ENCODE data around the gene SLC29A4. TPM values are rescaled to one million over a fixed set of nuclear protein-coding genes. Genes with fewer than 3 reads are reported as not detected.

SLC29A4 gene
- total and polyA plus RNA-seq, 2 of the 13 experiments (the other 11 are each of a cell fraction or from before 2014, with no cell fraction given) = 29.7 to 31.7 TPM

GRCh38 chr7:5337047-5337446 lies 54.3 kb downstream of the SLC29A4 start (continued):
- TF ChIP-seq SMC3 (IDR thresholded peaks at IDR 0.05; ENCODE audit: low read length) = no peak

- Histone ChIP-seq H3K9ac (ENCODE audit: insufficient read depth, low read depth, low read length) (no peak overlapping the region), H3K27me3 (ENCODE audit: control insufficient read depth in 1 of 2, insufficient read depth in 2 of 2, low read length in 2 of 2) (no peaks in the 10 kb centered on the region), H3K9me3 (ENCODE audit: low read length) (no peaks in the 10 kb centered on the region), H3K4me1 (ENCODE audit: insufficient read depth, low read length) (no peaks in the 10 kb centered on the region), H3K4me2 (ENCODE audit: low read depth, low read length) (no peak overlapping the region), H2AFZ (ENCODE audit: low read length) (no peak overlapping the region), H3K79me2 (ENCODE audit: insufficient read depth, low read length) (no peaks in the 10 kb centered on the region), H4K20me1 (ENCODE audit: insufficient read depth, low read length) (no peaks in the 10 kb centered on the region), H3K36me3 (replicated peaks in 1 of 2; ENCODE audit: control insufficient read depth in 1 of 2, insufficient read depth in 2 of 2, low read length in 2 of 2) (peaks cover 15 to 54% of the 10 kb centered on the region in 2 experiments), H3K27ac (ENCODE audit: extremely low read length, insufficient read depth, low read length) (no peak overlapping the region), H3K4me3 (replicated peaks in 1 of 3; ENCODE audit: insufficient read depth in 1 of 3, low read depth in 2 of 3, low read length in 3 of 3) (no peak overlapping the region)
- intact Hi-C loops (cut with micrococcal nuclease; ENCODE audit: unreplicated experiment) (no loop called here), in situ Hi-C loops (cut with HindIII; ENCODE audit: extremely low pct_ligation_motif_present, low pct_unique_long_range_greater_than_20kb) (no loop called here)
- FAIRE-seq = no peak
- CTCF ChIA-PET (ENCODE audit: low intra/inter-chr PET ratio, low total read pairs) = no interaction called here
- POLR2A ChIA-PET = no interaction called here
- WGBS (ENCODE audit: low lambda C conversion rate) = 96% methylated on average over 2 of the region's 2 CpGs
- no peak for DNase-seq (ENCODE audit: low spot score)
- TF ChIP-seq ZNF343 (CRISPR knock-in tag; IDR thresholded peaks at IDR 0.05) (no peak), MTF1 (CRISPR knock-in tag; IDR thresholded peaks at IDR 0.05) (no peak), REST (IDR thresholded peaks at IDR 0.05; ENCODE audit: borderline replicate concordance in 1 of 2, low read depth in 1 of 2, low read length in 2 of 2) (no peak), RXRA (CRISPR knock-in tag; IDR thresholded peaks at IDR 0.05) (no peak)
- TF ChIP-seq, protein P1, sequence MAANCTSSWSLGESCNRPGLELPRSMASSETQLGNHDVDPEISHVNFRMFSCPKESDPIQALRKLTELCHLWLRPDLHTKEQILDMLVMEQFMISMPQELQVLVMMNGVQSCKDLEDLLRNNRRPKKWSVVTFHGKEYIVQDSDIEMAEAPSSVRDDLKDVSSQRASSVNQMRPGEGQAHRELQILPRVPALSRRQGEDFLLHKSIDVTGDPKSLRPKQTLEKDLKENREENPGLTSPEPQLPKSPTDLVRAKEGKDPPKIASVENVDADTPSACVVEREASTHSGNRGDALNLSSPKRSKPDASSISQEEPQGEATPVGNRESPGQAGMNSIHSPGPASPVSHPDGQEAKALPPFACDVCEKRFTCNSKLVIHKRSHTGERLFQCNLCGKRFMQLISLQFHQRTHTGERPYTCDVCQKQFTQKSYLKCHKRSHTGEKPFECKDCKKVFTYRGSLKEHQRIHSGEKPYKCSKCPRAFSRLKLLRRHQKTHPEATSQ (CRISPR knock-in tag; IDR thresholded peaks at IDR 0.05; ENCODE audit: borderline replicate concordance) = no peak
- TF ChIP-seq, protein P2, sequence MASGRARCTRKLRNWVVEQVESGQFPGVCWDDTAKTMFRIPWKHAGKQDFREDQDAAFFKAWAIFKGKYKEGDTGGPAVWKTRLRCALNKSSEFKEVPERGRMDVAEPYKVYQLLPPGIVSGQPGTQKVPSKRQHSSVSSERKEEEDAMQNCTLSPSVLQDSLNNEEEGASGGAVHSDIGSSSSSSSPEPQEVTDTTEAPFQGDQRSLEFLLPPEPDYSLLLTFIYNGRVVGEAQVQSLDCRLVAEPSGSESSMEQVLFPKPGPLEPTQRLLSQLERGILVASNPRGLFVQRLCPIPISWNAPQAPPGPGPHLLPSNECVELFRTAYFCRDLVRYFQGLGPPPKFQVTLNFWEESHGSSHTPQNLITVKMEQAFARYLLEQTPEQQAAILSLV (CRISPR knock-in tag; IDR thresholded peaks at IDR 0.05; ENCODE audit: borderline replicate concordance) = no peak
- no peak for ATAC-seq
- BruUV-seq (replicated peaks) = no TSS peak
Measured at GRCh38 chr7:5339955-5340354, 57.2 kb downstream of the SLC29A4 start.
